AG08396 (cell line): Measurements from ENCODE around the gene ZNF804A.
A peak's percentile ranks its signal among the peaks of the same experiment; 100 is the strongest.

Experiments used
- DNase-seq: peaks from one replicate; pipeline ENCODE4 v3.0.0; 2012; ENCODE audit warnings: low spot score, mixed read lengths

ZNF804A gene

GRCh38 chr2:184598316-184599053 lies at the start of gene ZNF804A:
TSS of gene ZNF804A (plus strand) at chr2:184598529. CDS start at chr2:184598960, 431 bp downstream.
- DNase-seq = peak; percentile 78

GRCh38 chr2:184549153-184549552 lies 49.2 kb upstream of the ZNF804A start:
- DNase-seq = no peak

GRCh38 chr2:184551626-184552025 lies 46.7 kb upstream of the ZNF804A start:
- DNase-seq = no peak

GRCh38 chr2:184554736-184555135 lies 43.6 kb upstream of the ZNF804A start:
- no peak for DNase-seq

- DNase-seq = no peak
Observed at GRCh38 chr2:184555352-184555751, 43.0 kb upstream of the ZNF804A start.

- no peak for DNase-seq
Observed at GRCh38 chr2:184556639-184557038, 41.7 kb upstream of the ZNF804A start.

GRCh38 chr2:184558713-184559464 lies 39.4 kb upstream of the ZNF804A start:
- no peak for DNase-seq

GRCh38 chr2:184560603-184561002 lies 37.7 kb upstream of the ZNF804A start:
- no peak for DNase-seq

GRCh38 chr2:184562532-184562931 lies 35.8 kb upstream of the ZNF804A start:
- no peak for DNase-seq

- no peak for DNase-seq
Observed at GRCh38 chr2:184564092-184564491, 34.2 kb upstream of the ZNF804A start.

GRCh38 chr2:184566716-184567115 lies 31.6 kb upstream of the ZNF804A start:
- DNase-seq = no peak

- no peak for DNase-seq
Observed at GRCh38 chr2:184577056-184577455, 21.3 kb upstream of the ZNF804A start.

GRCh38 chr2:184577743-184578142 lies 20.6 kb upstream of the ZNF804A start:
- DNase-seq = no peak

GRCh38 chr2:184579226-184579625 lies 19.1 kb upstream of the ZNF804A start:
- no peak for DNase-seq

- no peak for DNase-seq
Observed at GRCh38 chr2:184581391-184581790, 16.9 kb upstream of the ZNF804A start.

GRCh38 chr2:184589261-184589660 lies 9.1 kb upstream of the ZNF804A start:
- DNase-seq = no peak

GRCh38 chr2:184596819-184597411 lies 1.4 kb upstream of the ZNF804A start:
- DNase-seq = peak; percentile 69

GRCh38 chr2:184597571-184597991 lies 748 bp upstream of the ZNF804A start:
- peak; percentile 52 for DNase-seq

GRCh38 chr2:184598002-184598315 lies 370 bp upstream of the ZNF804A start:
- no peak for DNase-seq

- peak; percentile 18 for DNase-seq
Observed at GRCh38 chr2:184599054-184599871, 934 bp downstream of the ZNF804A start.

- DNase-seq = peak; percentile 21
Observed at GRCh38 chr2:184599872-184600222, 1.5 kb downstream of the ZNF804A start.

GRCh38 chr2:184602734-184603133 lies 4.4 kb downstream of the ZNF804A start:
- DNase-seq = no peak
